GM21390 (cell line): ENCODE data around the gene ZNF879.

Source experiments
- ATAC-seq: cut with Tn5 transposase; IDR thresholded peaks from one replicate; pipeline ENCODE4 v1.9.1; 2021; ENCODE audit not compliant: unreplicated experiment

The ZNF879 gene

GRCh38 chr5:179006564-179006963 is 17.0 kb upstream of the ZNF879 start:
- ATAC-seq = no peak

- ATAC-seq = no peak
These were observed 14.9 kb upstream of the ZNF879 start for GRCh38 chr5:179008667-179009066.

- no peak for ATAC-seq
These were observed 9.5 kb downstream of the ZNF879 start for GRCh38 chr5:179033004-179033580.

GRCh38 chr5:179044765-179045164 is 21.2 kb downstream of the ZNF879 start:
- no peak for ATAC-seq

- no peak for ATAC-seq
These were observed 28.2 kb downstream of the ZNF879 start for GRCh38 chr5:179051784-179052183.

- ATAC-seq = no peak
These were observed 30.6 kb downstream of the ZNF879 start for GRCh38 chr5:179054036-179054785.

GRCh38 chr5:179054876-179055275 is 31.3 kb downstream of the ZNF879 start:
- no peak for ATAC-seq

GRCh38 chr5:179055436-179055835 is 31.8 kb downstream of the ZNF879 start:
- ATAC-seq = no peak

GRCh38 chr5:179055841-179056240 is 32.2 kb downstream of the ZNF879 start:
- no peak for ATAC-seq

- peak; percentile 87 for ATAC-seq
These were observed 36.8 kb downstream of the ZNF879 start, which contains the start of gene ZNF354C for GRCh38 chr5:179060116-179061008. Gene ZNF354C, plus strand, starts transcription at chr5:179060373. Its CDS starts 1,696 bp downstream, at chr5:179062069.

GRCh38 chr5:179061025-179061424 is 37.4 kb downstream of the ZNF879 start:
- ATAC-seq = no peak

GRCh38 chr5:179065703-179066102 is 42.1 kb downstream of the ZNF879 start:
- ATAC-seq = no peak

- no peak for ATAC-seq
These were observed 55.8 kb downstream of the ZNF879 start for GRCh38 chr5:179079165-179079987.

GRCh38 chr5:179080724-179081123 is 57.1 kb downstream of the ZNF879 start:
- no peak for ATAC-seq
